Measurements from ENCODE around the gene ELF3.

The ELF3 gene

DNA sequence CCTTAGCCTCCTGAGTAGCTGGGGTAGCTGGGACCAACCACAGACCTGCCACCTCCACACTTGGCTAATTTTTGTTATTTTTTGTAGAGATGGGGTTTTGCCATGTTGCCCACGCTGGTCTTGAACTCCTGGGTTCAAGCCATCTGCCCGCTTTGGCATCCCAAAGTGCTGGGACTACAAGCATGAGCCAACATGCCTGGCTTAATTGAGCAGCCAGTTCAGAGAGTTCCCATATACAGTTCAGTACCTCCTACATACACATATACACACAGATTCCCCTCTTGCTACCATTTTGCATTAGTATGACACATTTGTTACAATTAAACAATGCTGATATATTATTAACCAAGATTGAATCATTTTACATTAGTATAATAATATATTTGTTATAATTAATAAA, 25.0 kb upstream of the ELF3 start:
- Histone ChIP-seq H3K27me3 (ENCODE audit: control insufficient read depth, insufficient read depth, low read length) (no peaks in the 10 kb centered on the region), H3K36me3 (ENCODE audit: control insufficient read depth, insufficient read depth, low read length) (peaks cover 21% of the 10 kb centered on the region), H3K4me1 (ENCODE audit: control insufficient read depth, insufficient read depth, low read length) (no peaks in the 10 kb centered on the region), H3K27ac (ENCODE audit: low read depth, low read length) (no peak overlapping the region), H3K9ac (ENCODE audit: low read depth, low read length) (no peak overlapping the region), H3K9me3 (ENCODE audit: control insufficient read depth, insufficient read depth, low read length) (no peaks in the 10 kb centered on the region), H3K4me3 (ENCODE audit: low read depth, low read length) (no peak overlapping the region)

DNA sequence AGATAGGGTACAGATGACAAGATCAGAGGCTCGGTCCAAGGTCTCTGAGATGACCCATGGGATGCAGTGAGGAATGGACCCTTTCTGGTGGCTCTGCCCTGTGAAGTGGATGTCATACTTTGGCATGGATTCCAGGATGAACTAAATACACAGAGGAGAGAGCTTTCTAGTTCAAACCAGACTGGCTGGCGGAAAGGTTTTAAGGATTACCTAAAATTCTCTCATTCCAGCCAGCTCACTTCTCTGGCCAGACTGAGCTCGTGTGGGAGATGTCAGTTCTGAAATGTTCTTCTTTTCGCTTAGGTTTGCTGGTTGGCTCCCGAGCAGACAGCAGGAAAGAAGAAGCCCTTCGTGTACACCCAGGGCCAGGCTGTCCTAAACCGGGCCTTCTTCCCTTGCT, 21.8 kb upstream of the ELF3 start:
- no peak overlapping the region for H3K9ac ChIP-seq (ENCODE audit: low read depth, low read length)
- no peaks in the 10 kb centered on the region for H3K27me3 ChIP-seq (ENCODE audit: control insufficient read depth, insufficient read depth, low read length)
- peaks cover 49% of the 10 kb centered on the region for H3K36me3 ChIP-seq (ENCODE audit: control insufficient read depth, insufficient read depth, low read length)
- H3K4me1 ChIP-seq (ENCODE audit: control insufficient read depth, insufficient read depth, low read length), result no peaks in the 10 kb centered on the region
- H3K9me3 ChIP-seq (ENCODE audit: control insufficient read depth, insufficient read depth, low read length), result no peaks in the 10 kb centered on the region
- H3K4me3 ChIP-seq (ENCODE audit: low read depth, low read length), result no peak overlapping the region
- H3K27ac ChIP-seq (ENCODE audit: low read depth, low read length), result no peak overlapping the region

DNA sequence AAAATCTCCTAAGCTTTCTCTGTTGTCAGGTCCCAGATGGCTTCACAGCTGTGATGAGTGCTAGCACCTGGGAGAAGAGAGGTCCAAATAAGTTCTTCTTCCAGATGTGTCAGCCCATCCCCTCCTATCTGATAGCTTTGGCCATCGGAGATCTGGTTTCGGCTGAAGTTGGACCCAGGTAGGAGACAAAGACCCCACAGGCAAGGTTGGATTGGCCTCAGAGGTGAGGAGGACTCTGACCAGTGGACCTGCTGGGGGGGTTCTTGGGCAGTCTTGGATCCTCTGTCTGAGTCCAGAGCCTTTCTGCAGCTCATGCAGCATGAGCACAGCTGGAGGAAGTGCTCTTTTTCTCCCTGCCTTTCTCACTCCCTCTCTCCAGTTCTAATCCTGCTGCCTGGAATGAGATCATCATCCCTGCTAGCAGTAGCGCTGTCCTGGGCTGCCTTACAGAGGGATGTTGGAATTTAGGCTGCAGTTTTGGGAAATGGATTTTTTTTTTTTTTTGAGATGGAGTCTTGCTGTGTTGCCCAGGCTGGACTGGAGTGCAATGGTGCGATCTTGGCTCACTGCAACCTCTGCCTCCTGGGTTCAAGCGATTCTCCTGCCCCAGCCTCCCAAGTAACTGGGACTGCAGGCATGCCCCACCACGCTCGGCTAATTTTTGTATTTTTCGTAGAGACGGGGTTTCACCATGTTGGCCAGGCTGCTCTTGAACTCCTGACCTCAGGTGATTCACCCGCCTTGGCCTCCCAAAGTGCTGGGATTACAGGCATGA, 20.8 kb upstream of the ELF3 start:
- no peaks in the 10 kb centered on the region for H3K27me3 ChIP-seq (ENCODE audit: control insufficient read depth, insufficient read depth, low read length)
- H3K27ac ChIP-seq (ENCODE audit: low read depth, low read length), result no peak overlapping the region
- peaks cover 55% of the 10 kb centered on the region for H3K36me3 ChIP-seq (ENCODE audit: control insufficient read depth, insufficient read depth, low read length)
- no peak overlapping the region for H3K9ac ChIP-seq (ENCODE audit: low read depth, low read length)
- no peak overlapping the region for H3K4me3 ChIP-seq (ENCODE audit: low read depth, low read length)
- no peaks in the 10 kb centered on the region for H3K9me3 ChIP-seq (ENCODE audit: control insufficient read depth, insufficient read depth, low read length)
- no peaks in the 10 kb centered on the region for H3K4me1 ChIP-seq (ENCODE audit: control insufficient read depth, insufficient read depth, low read length)

GRCh38 chr1:201990427-201990826, 20.0 kb upstream of the ELF3 start:
- Histone ChIP-seq H3K4me1 (ENCODE audit: control insufficient read depth, insufficient read depth, low read length) (no peaks in the 10 kb centered on the region), H3K4me3 (ENCODE audit: low read depth, low read length) (no peak overlapping the region), H3K9ac (ENCODE audit: low read depth, low read length) (no peak overlapping the region), H3K9me3 (ENCODE audit: control insufficient read depth, insufficient read depth, low read length) (no peaks in the 10 kb centered on the region), H3K36me3 (ENCODE audit: control insufficient read depth, insufficient read depth, low read length) (peaks cover 62% of the 10 kb centered on the region), H3K27ac (ENCODE audit: low read depth, low read length) (no peak overlapping the region), H3K27me3 (ENCODE audit: control insufficient read depth, insufficient read depth, low read length) (no peaks in the 10 kb centered on the region)

GRCh38 chr1:201999625-202000238, 10.7 kb upstream of the ELF3 start:
- H3K9ac ChIP-seq (ENCODE audit: low read depth, low read length), result no peak overlapping the region
- peaks cover 82% of the 10 kb centered on the region for H3K36me3 ChIP-seq (ENCODE audit: control insufficient read depth, insufficient read depth, low read length)

DNA sequence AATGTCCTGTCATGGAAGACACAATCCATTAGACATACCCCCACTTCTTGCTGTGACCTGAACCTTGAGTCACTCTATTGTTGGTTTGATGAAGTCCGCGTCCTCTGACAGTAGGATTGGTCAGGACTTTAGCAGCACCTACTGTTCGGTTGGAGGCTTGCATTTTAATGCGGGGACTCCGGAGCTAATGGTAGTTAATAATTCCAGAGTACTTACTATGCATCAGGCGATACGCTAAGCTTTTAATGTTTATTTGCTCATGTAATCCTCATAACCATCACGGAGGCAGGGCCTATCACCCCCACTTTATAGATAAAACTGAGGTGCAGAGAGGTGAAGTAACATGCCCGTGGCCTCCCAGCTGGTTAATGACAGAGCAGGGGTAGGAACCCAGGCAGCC, 7.9 kb upstream of the ELF3 start:
- H3K4me1 ChIP-seq (ENCODE audit: control insufficient read depth, insufficient read depth, low read length), result peaks cover 15% of the 10 kb centered on the region
- H3K9me3 ChIP-seq (ENCODE audit: control insufficient read depth, insufficient read depth, low read length), result no peaks in the 10 kb centered on the region
- no peak overlapping the region for H3K4me3 ChIP-seq (ENCODE audit: low read depth, low read length)
- H3K9ac ChIP-seq (ENCODE audit: low read depth, low read length), result no peak overlapping the region
- H3K27ac ChIP-seq (ENCODE audit: low read depth, low read length), result no peak overlapping the region
- H3K27me3 ChIP-seq (ENCODE audit: control insufficient read depth, insufficient read depth, low read length), result no peaks in the 10 kb centered on the region
- H3K36me3 ChIP-seq (ENCODE audit: control insufficient read depth, insufficient read depth, low read length), result peaks cover 67% of the 10 kb centered on the region

More at GRCh38 chr1:201999625-202000238, 10.7 kb upstream of the ELF3 start:
- no peaks in the 10 kb centered on the region for H3K27me3 ChIP-seq (ENCODE audit: control insufficient read depth, insufficient read depth, low read length)
- H3K9me3 ChIP-seq (ENCODE audit: control insufficient read depth, insufficient read depth, low read length), result no peaks in the 10 kb centered on the region
- no peaks in the 10 kb centered on the region for H3K4me1 ChIP-seq (ENCODE audit: control insufficient read depth, insufficient read depth, low read length)
- no peak overlapping the region for H3K4me3 ChIP-seq (ENCODE audit: low read depth, low read length)
- no peak overlapping the region for H3K27ac ChIP-seq (ENCODE audit: low read depth, low read length)

- no peak overlapping the region for H3K4me3 ChIP-seq (ENCODE audit: low read depth, low read length)
- H3K9me3 ChIP-seq (ENCODE audit: control insufficient read depth, insufficient read depth, low read length), result no peaks in the 10 kb centered on the region
- H3K27me3 ChIP-seq (ENCODE audit: control insufficient read depth, insufficient read depth, low read length), result no peaks in the 10 kb centered on the region
- peaks cover 56% of the 10 kb centered on the region for H3K36me3 ChIP-seq (ENCODE audit: control insufficient read depth, insufficient read depth, low read length)
- no peak overlapping the region for H3K9ac ChIP-seq (ENCODE audit: low read depth, low read length)
- H3K27ac ChIP-seq (ENCODE audit: low read depth, low read length), result no peak overlapping the region
- H3K4me1 ChIP-seq (ENCODE audit: control insufficient read depth, insufficient read depth, low read length), result peaks cover 29% of the 10 kb centered on the region
Observed at GRCh38 chr1:202004711-202005110, 5.7 kb upstream of the ELF3 start.

DNA sequence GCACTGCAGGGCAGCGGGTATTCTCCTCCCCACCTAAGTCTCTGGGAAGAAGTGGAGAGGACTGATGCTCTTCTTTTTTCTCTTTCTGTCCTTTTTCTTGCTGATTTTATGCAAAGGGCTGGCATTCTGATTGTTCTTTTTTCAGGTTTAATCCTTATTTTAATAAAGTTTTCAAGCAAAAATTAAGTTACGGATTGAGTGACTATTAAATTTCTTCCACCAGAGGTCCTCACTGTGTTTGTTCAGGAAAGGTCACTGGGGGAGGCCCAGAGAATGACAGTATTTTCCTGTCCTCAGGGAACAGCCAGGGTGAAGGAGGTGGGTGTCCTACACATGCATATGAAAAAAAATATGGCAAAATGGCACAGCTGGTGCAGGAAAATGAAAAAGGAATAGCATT, 4.4 kb upstream of the ELF3 start:
- H3K4me3 ChIP-seq (ENCODE audit: low read depth, low read length), result no peak overlapping the region
- H3K9me3 ChIP-seq (ENCODE audit: control insufficient read depth, insufficient read depth, low read length), result no peaks in the 10 kb centered on the region
- peaks cover 45% of the 10 kb centered on the region for H3K36me3 ChIP-seq (ENCODE audit: control insufficient read depth, insufficient read depth, low read length)
- peaks cover 39% of the 10 kb centered on the region for H3K4me1 ChIP-seq (ENCODE audit: control insufficient read depth, insufficient read depth, low read length)
- no peak overlapping the region for H3K9ac ChIP-seq (ENCODE audit: low read depth, low read length)
- no peaks in the 10 kb centered on the region for H3K27me3 ChIP-seq (ENCODE audit: control insufficient read depth, insufficient read depth, low read length)
- no peak overlapping the region for H3K27ac ChIP-seq (ENCODE audit: low read depth, low read length)

DNA sequence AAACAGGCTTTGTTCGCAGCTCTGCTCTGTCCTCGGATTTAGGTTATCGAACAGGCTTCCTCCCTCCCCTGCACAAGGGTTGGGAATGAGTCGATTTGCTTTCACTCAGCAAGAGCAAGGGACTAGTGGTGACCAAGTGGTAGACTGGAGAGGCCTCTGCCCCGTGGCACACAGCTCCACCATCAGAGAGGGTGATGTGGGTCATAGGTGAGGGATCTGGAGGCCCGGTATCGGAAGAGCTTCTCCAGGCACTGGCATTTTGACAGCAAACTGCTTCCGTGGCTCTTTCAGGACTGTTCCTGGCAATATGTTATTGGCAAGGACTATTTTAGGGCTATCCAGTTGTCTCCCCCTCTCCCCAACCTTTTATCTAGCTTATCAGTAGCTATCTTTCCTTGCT, 3.1 kb upstream of the ELF3 start:
- H3K27ac ChIP-seq (ENCODE audit: low read depth, low read length), result peak overlapping the region; percentile 72

DNA sequence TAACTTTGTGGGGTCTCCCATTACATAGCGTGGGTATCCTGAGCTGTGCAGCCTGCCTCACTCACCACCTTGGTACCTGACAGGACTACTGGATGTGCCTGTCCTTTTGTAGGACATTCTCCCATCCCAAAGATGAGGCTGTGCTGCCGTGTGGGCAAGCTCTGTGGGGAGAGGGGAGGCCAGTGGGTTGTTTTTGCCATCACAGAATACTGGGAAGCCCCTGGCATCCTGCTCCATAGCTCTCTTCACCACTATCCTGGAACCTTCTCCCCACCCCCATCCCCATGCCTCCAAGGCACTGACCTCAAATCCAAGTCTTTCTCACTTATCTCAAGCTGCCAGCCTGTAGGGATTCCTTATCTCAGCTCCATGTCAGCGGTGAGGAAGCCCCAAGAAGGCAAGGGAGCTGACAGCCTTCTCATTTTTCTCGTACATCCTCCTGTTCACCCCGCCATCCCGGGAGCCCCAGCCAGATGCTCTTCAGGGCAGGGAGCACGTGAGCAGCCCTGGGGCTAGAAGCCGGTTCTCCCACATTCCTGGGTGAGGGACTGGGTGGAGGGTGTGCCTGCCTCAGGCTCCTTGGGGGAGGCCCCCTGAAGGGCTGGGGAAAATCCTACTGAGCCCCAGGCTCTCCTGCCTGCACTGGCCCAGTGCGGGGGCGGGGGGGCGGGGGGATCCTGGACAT, 2.4 kb upstream of the ELF3 start:
- H3K4me3 ChIP-seq (ENCODE audit: low read depth, low read length), result peak overlapping the region; percentile 49
- no peaks in the 10 kb centered on the region for H3K9me3 ChIP-seq (ENCODE audit: control insufficient read depth, insufficient read depth, low read length)
- H3K36me3 ChIP-seq (ENCODE audit: control insufficient read depth, insufficient read depth, low read length), result peaks cover 30% of the 10 kb centered on the region
- H3K27me3 ChIP-seq (ENCODE audit: control insufficient read depth, insufficient read depth, low read length), result no peaks in the 10 kb centered on the region
- peak overlapping the region; percentile 72 for H3K27ac ChIP-seq (ENCODE audit: low read depth, low read length)
- peak overlapping the region; percentile 31 for H3K9ac ChIP-seq (ENCODE audit: low read depth, low read length)
- peaks cover 42% of the 10 kb centered on the region for H3K4me1 ChIP-seq (ENCODE audit: control insufficient read depth, insufficient read depth, low read length)

More for the DNA sequence above, 3.1 kb upstream of the ELF3 start:
- Histone ChIP-seq H3K4me1 (ENCODE audit: control insufficient read depth, insufficient read depth, low read length) (peaks cover 42% of the 10 kb centered on the region), H3K9me3 (ENCODE audit: control insufficient read depth, insufficient read depth, low read length) (no peaks in the 10 kb centered on the region), H3K4me3 (ENCODE audit: low read depth, low read length) (peak overlapping the region; percentile 49; the same call in 1 of the 2 replicates), H3K9ac (ENCODE audit: low read depth, low read length) (no peak overlapping the region), H3K36me3 (ENCODE audit: control insufficient read depth, insufficient read depth, low read length) (peaks cover 34% of the 10 kb centered on the region), H3K27me3 (ENCODE audit: control insufficient read depth, insufficient read depth, low read length) (no peaks in the 10 kb centered on the region)
